Transverse colon (tissue), 4 donors: ENCODE data around the gene AP1S3. TPM values are rescaled to one million over a fixed set of nuclear protein-coding genes. Genes with fewer than 3 reads are reported as not detected.
A peak's percentile ranks its signal among the peaks of the same experiment; 100 is the strongest.

Source experiments
- DNase-seq: peaks from one replicate; pipeline ENCODE4 v3.0.0-alpha.2; 2019
- H3K27ac ChIP-seq, 4 donors: fragments of 200-600 bp; sonication (generic); 2 replicates each; pipeline ENCODE4 v1.5.1; 2016 to 2018; ENCODE audit warnings: inconsistent platforms in 4 of 4
- H3K27me3 ChIP-seq: fragments of 200-600 bp; sonication (generic); 2 replicates; pipeline ENCODE4 v1.5.1; 2017; ENCODE audit warnings: inconsistent platforms
- H3K36me3 ChIP-seq, 4 donors: fragments of 200-600 bp; sonication (generic); 2 replicates each; pipeline ENCODE4 v1.5.1; 2017 to 2019; ENCODE audit warnings: inconsistent platforms in 4 of 4
- H3K4me1 ChIP-seq, 4 donors: fragments of 200-600 bp; sonication (generic); 2 replicates each; pipeline ENCODE4 v1.5.1; 2017 to 2020; ENCODE audit warnings: inconsistent platforms in 4 of 4
- H3K4me3 ChIP-seq, 4 donors: fragments of 200-600 bp; sonication (generic); 1 replicate in 1 of 4; 2 replicates in 3 of 4; pipeline versions ENCODE4 v1.5.1 to v1.6.1; 2017 to 2019; ENCODE audit warnings: inconsistent platforms in 4 of 4
- H3K9me3 ChIP-seq, 2 donors: fragments of 200-600 bp; sonication (generic); 2 replicates each; pipeline ENCODE4 v1.5.1; 2017 to 2019; ENCODE audit warnings: inconsistent platforms in 2 of 2
- CTCF ChIP-seq, 5 experiments: fragments of 200-600 bp in 3 of 5; fragments of 450-650 bp in 2 of 5; sonication (generic) in 3 of 5; IDR thresholded peaks; 1 replicate in 2 of 5; 2 replicates in 3 of 5; pipeline ENCODE4 v1.5.1; 2016 to 2017; ENCODE audit warnings: antibody characterized with exemption in 5 of 5, inconsistent platforms in 3 of 5, mild to moderate bottlenecking in 2 of 5, moderate library complexity in 1 of 5
- EP300 ChIP-seq: sonication (generic); formaldehyde crosslinking; IDR thresholded peaks from one replicate; pipeline ENCODE4 v1.6.1; 2017; ENCODE audit warnings: antibody characterized with exemption, low read depth
- POLR2A ChIP-seq: fragments of 450-650 bp; IDR thresholded peaks from one replicate; pipeline ENCODE4 v1.6.1; 2016; ENCODE audit warnings: antibody characterized with exemption, mild to moderate bottlenecking, moderate library complexity
- POLR2AphosphoS5 ChIP-seq, 3 donors: sonication (generic); formaldehyde crosslinking; IDR thresholded peaks; one replicate each; pipeline ENCODE4 v1.6.1; 2016; ENCODE audit warnings: antibody characterized with exemption in 3 of 3
- WGBS, 2 donors: methylation state at CpG; one replicate each; pipeline ENCODE4 v1.1.5; 2018; ENCODE audit warnings: low coverage in 1 of 2; 5-methylcytosine and 5-hydroxymethylcytosine counted together
- in situ Hi-C, 4 donors: fragments of 200-750 bp; cut with MboI; loops; one replicate each; pipeline versions ENCODE4 v1.15.0 to v1.15.1; 2017; ENCODE audit warnings: low sequenced_read_pairs in 3 of 4, low pct_ligation_motif_present in 1 of 4, low pct_unique_long_range_greater_than_20kb in 1 of 4
- intact Hi-C: fragments of 100-400 bp; cut with DNase I; formaldehyde crosslinking; loops from one replicate; pipeline ENCODE4 v1.15.1; 2023; ENCODE audit warnings: low total_unique reads
- total RNA-seq, 4 donors: library from RNA; depleted of rRNA; stranded (reverse); fragments of >200 nt; gene quantifications; one replicate each; pipeline ENCODE4 v1.1.0, GENCODE V29; 2016

The AP1S3 gene
- total RNA-seq, 4 donors from 2014 or later, result 2.3 to 6.7 (median 3.0) TPM; not detected in 1

GRCh38 chr2:223760838-223761502 is 76.4 kb downstream of the AP1S3 start:
- Histone ChIP-seq H3K4me3 (no peak overlapping the region), H3K36me3 (peaks cover 0 to 3% (median 0%) of the 10 kb centered on the region in 4 donors), H3K27me3 (no peaks in the 10 kb centered on the region), H3K27ac (no peak overlapping the region), H3K9me3 (no peaks in the 10 kb centered on the region), H3K4me1 (no peaks in the 10 kb centered on the region)
- intact Hi-C loops, result no loop called here
- 58 to 81% methylated on average over 5 to 8 of the region's 8 CpGs for WGBS, 2 donors
- TF ChIP-seq POLR2AphosphoS5 (IDR thresholded peaks at IDR 0.05) (no peak), CTCF (IDR thresholded peaks at IDR 0.05) (no peak), POLR2A (no peak), EP300 (no peak)
- in situ Hi-C loops, result no loop called here
- DNase-seq, result peak; percentile 24

GRCh38 chr2:223759569-223760430 is 77.6 kb downstream of the AP1S3 start:
- Histone ChIP-seq H3K4me1 (no peaks in the 10 kb centered on the region), H3K36me3 (peaks cover 0 to 3% (median 0%) of the 10 kb centered on the region in 4 donors), H3K27me3 (no peaks in the 10 kb centered on the region), H3K27ac (no peak overlapping the region), H3K4me3 (no peak overlapping the region), H3K9me3 (no peaks in the 10 kb centered on the region)
- intact Hi-C loops, result no loop called here
- 40 to 55% methylated on average over 6 to 8 of the region's 8 CpGs for WGBS, 2 donors
- in situ Hi-C loops, result no loop called here
- no peak for DNase-seq
- TF ChIP-seq CTCF (IDR thresholded peaks at IDR 0.05), result no peak
- TF ChIP-seq POLR2AphosphoS5 (IDR thresholded peaks at IDR 0.05), result no peak
- no peak for TF ChIP-seq POLR2A
- no peak for TF ChIP-seq EP300

GRCh38 chr2:223758131-223758840 is 79.1 kb downstream of the AP1S3 start:
- Histone ChIP-seq H3K9me3 (no peaks in the 10 kb centered on the region), H3K4me3 (no peak overlapping the region), H3K4me1 (no peaks in the 10 kb centered on the region), H3K27ac (no peak overlapping the region), H3K27me3 (no peaks in the 10 kb centered on the region), H3K36me3 (peaks cover 0 to 3% (median 0%) of the 10 kb centered on the region in 4 donors)
- TF ChIP-seq CTCF (IDR thresholded peaks at IDR 0.05), result no peak
- no peak for TF ChIP-seq POLR2A
- no peak for TF ChIP-seq POLR2AphosphoS5 (IDR thresholded peaks at IDR 0.05)
- no peak for TF ChIP-seq EP300
- DNase-seq, result no peak
- 67% methylated on average over 4 of the region's 4 CpGs for WGBS, 2 donors
- intact Hi-C loops (no loop called here), in situ Hi-C loops (no loop called here)

- 71 to 92% methylated on average over 4 of the region's 4 CpGs for WGBS, 2 donors
- in situ Hi-C loops, result no loop called here
- no peak overlapping the region for H3K27ac ChIP-seq
- H3K27me3 ChIP-seq, result no peaks in the 10 kb centered on the region
- TF ChIP-seq CTCF (IDR thresholded peaks at IDR 0.05) (no peak), EP300 (no peak), POLR2A (no peak), POLR2AphosphoS5 (IDR thresholded peaks at IDR 0.05) (no peak)
- intact Hi-C loops, result no loop called here
- H3K9me3 ChIP-seq, result no peaks in the 10 kb centered on the region
- no peak overlapping the region for H3K4me3 ChIP-seq
- H3K36me3 ChIP-seq, result peaks cover 0 to 3% (median 0%) of the 10 kb centered on the region in 4 donors
- DNase-seq, result no peak
- no peaks in the 10 kb centered on the region for H3K4me1 ChIP-seq
Measured at GRCh38 chr2:223753940-223754339, 83.4 kb downstream of the AP1S3 start.
